H1 (cell line): Measurements from ENCODE around the gene KIAA1671. TPM values are rescaled to one million over a fixed set of nuclear protein-coding genes. Genes with fewer than 3 reads are reported as not detected.

ENCODE experiments used
- CTCF ChIA-PET: fragments of 300-600 bp; sonication (Branson Sonifier 250); formaldehyde crosslinking; loops from one replicate; lab custom pipeline; 2021; ENCODE audit not compliant: partially characterized antibody; lab: Charles Lee
- POLR2A ChIA-PET: fragments of 300-600 bp; sonication (Branson Sonifier 250); formaldehyde crosslinking; loops from one replicate; lab custom pipeline; 2021; ENCODE audit warnings: inconsistent platforms; ENCODE audit not compliant: partially characterized antibody; lab: Charles Lee
- DNase-seq, 2 experiments: peaks; one replicate each; pipeline versions ENCODE4 v3.0.0 to v3.0.0-alpha.2; 2010 to 2022; ENCODE audit warnings: low spot score in 2 of 2, low read depth in 1 of 2, mixed read lengths in 1 of 2
- FAIRE-seq: peaks from 2 replicates; lab custom pipeline; 2011; peaks lifted over from hg19 to GRCh38; lab: Jason Lieb, UNC
- H2AFZ ChIP-seq: 2 replicates; pipeline ENCODE4 v1.8.1; 2012; ENCODE audit warnings: low read length, inconsistent platforms
- H2AK5ac ChIP-seq: 2 replicates; pipeline ENCODE4 v1.6.1; 2013; ENCODE audit warnings: low read depth, low read length
- H2BK120ac ChIP-seq: replicated peaks from 2 replicates; pipeline ENCODE3; 2013; ENCODE audit warnings: low read depth, low read length, inconsistent platforms
- H2BK12ac ChIP-seq: 2 replicates; pipeline ENCODE4 v1.6.1; 2013; ENCODE audit warnings: low read depth, low read length
- H2BK15ac ChIP-seq: 2 replicates; pipeline ENCODE4 v1.6.1; 2013; ENCODE audit warnings: low read length
- H2BK20ac ChIP-seq: 2 replicates; pipeline ENCODE4 v1.6.1; 2013; ENCODE audit warnings: low read length
- H2BK5ac ChIP-seq: 2 replicates; pipeline ENCODE4 v1.6.1; 2013; ENCODE audit warnings: low read depth, low read length
- H3K14ac ChIP-seq: 2 replicates; pipeline ENCODE4 v1.6.1; 2013; ENCODE audit warnings: inconsistent platforms; ENCODE audit not compliant: insufficient read length
- H3K18ac ChIP-seq: 2 replicates; pipeline ENCODE4 v1.6.1; 2013; ENCODE audit warnings: low read length; ENCODE audit errors: extremely low read depth
- H3K23ac ChIP-seq: 2 replicates; pipeline ENCODE4 v1.6.1; 2013; ENCODE audit warnings: inconsistent platforms; ENCODE audit not compliant: insufficient read length
- H3K23me2 ChIP-seq: 2 replicates; pipeline ENCODE4 v1.6.1; 2013; ENCODE audit warnings: low read depth, low read length
- H3K27ac ChIP-seq: 2 replicates; pipeline ENCODE4 v1.6.1; 2011; ENCODE audit warnings: low read depth, low read length, inconsistent platforms
- H3K27me3 ChIP-seq, 4 experiments: replicated peaks in 1 of 4; 1 replicate in 1 of 4; 2 replicates in 3 of 4; pipeline versions ENCODE4 v1.6.1 to v1.8.1; 2011 to 2013; ENCODE audit warnings: low read length in 3 of 4, mild to moderate bottlenecking in 3 of 4, inconsistent platforms in 2 of 4, mixed read lengths in 2 of 4, moderate library complexity in 1 of 4; ENCODE audit not compliant: control insufficient read depth in 3 of 4, insufficient read depth in 3 of 4; ENCODE audit errors: extremely low read depth in 1 of 4
- H3K36me3 ChIP-seq, 4 experiments: 2 replicates each; pipeline versions ENCODE4 v1.6.1 to v1.8.1; 2011 to 2013; ENCODE audit warnings: mild to moderate bottlenecking in 4 of 4, low read length in 3 of 4, moderate library complexity in 2 of 4, control low read depth in 1 of 4, inconsistent platforms in 1 of 4; ENCODE audit not compliant: insufficient read depth in 4 of 4, control insufficient read depth in 2 of 4
- H3K4ac ChIP-seq: replicated peaks from 2 replicates; pipeline ENCODE3; 2013; ENCODE audit warnings: low read length, low read depth, mixed read lengths, inconsistent platforms; ENCODE audit not compliant: insufficient read length
- H3K4me1 ChIP-seq, 4 experiments: replicated peaks in 1 of 4; 1 replicate in 1 of 4; 2 replicates in 3 of 4; pipeline versions ENCODE4 v1.6.1 to v1.8.1; 2011 to 2013; ENCODE audit warnings: low read length in 3 of 4, inconsistent platforms in 2 of 4, mixed read lengths in 1 of 4; ENCODE audit not compliant: insufficient read depth in 4 of 4, control insufficient read depth in 3 of 4
- H3K4me2 ChIP-seq, 2 experiments: 2 replicates each; pipeline versions ENCODE4 v1.6.1 to v1.8.1; 2011 to 2013; ENCODE audit warnings: low read depth in 2 of 2, low read length in 2 of 2, control low read depth in 1 of 2, inconsistent platforms in 1 of 2, mild to moderate bottlenecking in 1 of 2; ENCODE audit not compliant: insufficient read depth in 1 of 2
- H3K4me3 ChIP-seq, 4 experiments: fragments of 200-600, 300-600 bp in 1 of 4; sonication (generic), shearing (Covaris generic), sonication (Bioruptor Twin) in 1 of 4; 2 replicates each; pipeline versions ENCODE4 v1.5.1 to v1.8.1; 2011 to 2016; ENCODE audit warnings: low read length in 4 of 4, low read depth in 3 of 4, control low read depth in 2 of 4, inconsistent platforms in 2 of 4, mild to moderate bottlenecking in 2 of 4, mixed read lengths in 1 of 4, moderate library complexity in 1 of 4; ENCODE audit not compliant: insufficient read depth in 2 of 4; ENCODE audit errors: extremely low read depth in 1 of 4
- H3K56ac ChIP-seq: replicated peaks from 2 replicates; pipeline ENCODE3; 2013; ENCODE audit warnings: low read depth, mild to moderate bottlenecking, mixed read lengths, low read length, inconsistent platforms; ENCODE audit not compliant: insufficient read length
- H3K79me1 ChIP-seq: 2 replicates; pipeline ENCODE4 v1.6.1; 2013; ENCODE audit warnings: low read depth, low read length, control low read depth
- H3K79me2 ChIP-seq, 2 experiments: 2 replicates each; pipeline versions ENCODE4 v1.6.1 to v1.8.1; 2012 to 2013; ENCODE audit warnings: low read length in 2 of 2, mild to moderate bottlenecking in 2 of 2, inconsistent platforms in 1 of 2; ENCODE audit not compliant: insufficient read depth in 2 of 2, control insufficient read depth in 1 of 2
- H3K9ac ChIP-seq, 4 experiments: replicated peaks in 1 of 4; 1 replicate in 1 of 4; 2 replicates in 3 of 4; pipeline versions ENCODE4 v1.6.1 to v1.8.1; 2011 to 2013; ENCODE audit warnings: low read depth in 3 of 4, low read length in 3 of 4, control low read depth in 2 of 4, mild to moderate bottlenecking in 2 of 4, moderate library complexity in 2 of 4, inconsistent platforms in 1 of 4; ENCODE audit errors: extremely low read depth in 1 of 4
- H3K9me3 ChIP-seq, 2 experiments: 2 replicates each; pipeline versions ENCODE4 v1.6.1 to v1.8.1; 2012 to 2013; ENCODE audit warnings: mild to moderate bottlenecking in 2 of 2, moderate library complexity in 2 of 2, control low read depth in 1 of 2, inconsistent platforms in 1 of 2, low read depth in 1 of 2, low read length in 1 of 2, mixed read lengths in 1 of 2; ENCODE audit not compliant: insufficient read depth in 2 of 2
- H4K20me1 ChIP-seq, 2 experiments: replicated peaks in 1 of 2; 2 replicates each; pipeline versions ENCODE3 to v1.8.1; 2011 to 2013; ENCODE audit warnings: inconsistent platforms in 2 of 2, low read length in 2 of 2, mild to moderate bottlenecking in 1 of 2; ENCODE audit not compliant: insufficient read depth in 2 of 2, control insufficient read depth in 1 of 2
- H4K5ac ChIP-seq: 2 replicates; pipeline ENCODE4 v1.6.1; 2013; ENCODE audit warnings: low read length, low read depth, mixed read lengths, inconsistent platforms; ENCODE audit not compliant: insufficient read length
- H4K8ac ChIP-seq: 2 replicates; pipeline ENCODE4 v1.8.0; 2013; ENCODE audit warnings: mild to moderate bottlenecking, moderate library complexity, low read length, inconsistent platforms; ENCODE audit not compliant: insufficient read depth; ENCODE audit errors: extremely low read depth
- H4K91ac ChIP-seq: replicated peaks from 2 replicates; pipeline ENCODE3; 2013; ENCODE audit warnings: low read length, mixed read lengths, inconsistent platforms; ENCODE audit not compliant: insufficient read length
- CBX8 ChIP-seq: fragments of 300-800, 300-1000 bp; sonication (generic); IDR thresholded peaks from 2 replicates; pipeline ENCODE4 v1.7.1; 2016; ENCODE audit warnings: low read depth, low read length, borderline replicate concordance
- KDM1A ChIP-seq: fragments of 200-600, 300-600 bp; sonication (generic); IDR thresholded peaks from 2 replicates; pipeline ENCODE4 v1.7.1; 2016; ENCODE audit warnings: mild to moderate bottlenecking, low read length, borderline replicate concordance
- RNF2 ChIP-seq: fragments of 200-900, 300-1000 bp; sonication (generic); IDR thresholded peaks from 2 replicates; pipeline ENCODE4 v1.7.1; 2016; ENCODE audit warnings: borderline replicate concordance, low read depth, mild to moderate bottlenecking, antibody characterized with exemption, low read length; ENCODE audit not compliant: poor library complexity, severe bottlenecking; ENCODE audit errors: missing control alignments
- WGBS, 2 experiments: shearing (Covaris generic) in 1 of 2; methylation state at CpG; one replicate each; pipeline versions ENCODE4 v1.1.6 to v1.1.7; 2013 to 2015; ENCODE audit warnings: low lambda C conversion rate in 2 of 2, mixed read lengths in 2 of 2, inconsistent platforms in 1 of 2, low coverage in 1 of 2, missing lambda C conversion rate in 1 of 2; ENCODE audit not compliant: insufficient replicate concordance in 2 of 2, insufficient coverage in 1 of 2, insufficient read length in 1 of 2; ENCODE audit errors: extremely low coverage in 1 of 2, missing lambda C conversion rate in 1 of 2; 5-methylcytosine and 5-hydroxymethylcytosine counted together
- polyA plus RNA-seq, 7 experiments: library from polyadenylated mRNA; depleted of rRNA in 3 of 7; stranded (reverse) in 5 of 7; unstranded in 2 of 7; fragments of >200 nt in 5 of 7; fragments of 200-250 nt in 2 of 7; gene quantifications; 1 replicate in 5 of 7; 2 replicates in 1 of 7; 4 replicates in 1 of 7; pipeline versions ENCODE4 v1.2.1 to v1.2.3, GENCODE V29; 2011 to 2013; ENCODE audit warnings: missing spikeins in 2 of 7, mixed read lengths in 2 of 7
- total RNA-seq: library from RNA; stranded (reverse); fragmentation: NEBNext Ultra II Directional; extraction: Animal tissue kit (Norgen Biotek cat#: 25700); gene quantifications from 2 replicates; pipeline ENCODE4 v1.2.1, GENCODE V29; 2021

Gene KIAA1671
- total and polyA plus RNA-seq, 2 of the 8 experiments (the other 6 are each of a cell fraction or from before 2014, with no cell fraction given) = 6.4 to 23.9 TPM

GRCh38 chr22:25126510-25126909, 174.0 kb downstream of the KIAA1671 start:
- Histone ChIP-seq H3K4me1 (peaks cover 0 to 11% (median 8%) of the 10 kb centered on the region in 4 experiments; a peak in 6 of 7 replicates), H3K79me1 (peaks cover 2% of the 10 kb centered on the region; the same call in 1 of the 2 replicates), H3K4ac (no peak overlapping the region), H2BK12ac (no peak overlapping the region), H2AK5ac (no peak overlapping the region), H2BK120ac (no peak overlapping the region), H3K79me2 (no peaks in the 10 kb centered on the region; a peak in 1 of 4 replicates), H3K36me3 (peaks cover 0 to 3% (median 0%) of the 10 kb centered on the region in 4 experiments; a peak in 1 of 8 replicates), H3K14ac (no peak overlapping the region), H3K18ac (no peak overlapping the region), H4K5ac (no peak overlapping the region), H4K91ac (no peak overlapping the region), H3K4me2 (no peak overlapping the region), H2BK20ac (no peak overlapping the region), H2BK5ac (no peak overlapping the region), H3K56ac (no peak overlapping the region), H3K9ac (no peak overlapping the region), H3K4me3 (no peak overlapping the region), H4K20me1 (peaks cover 3 to 10% of the 10 kb centered on the region in 2 experiments), H2BK15ac (no peak overlapping the region), H2AFZ (no peak overlapping the region), H3K27ac (no peak overlapping the region), H3K9me3 (no peaks in the 10 kb centered on the region; a peak in 1 of 4 replicates), H3K27me3 (no peaks in the 10 kb centered on the region; a peak in 1 of 7 replicates), H3K23me2 (no peaks in the 10 kb centered on the region), H3K23ac (no peak overlapping the region), H4K8ac (no peak overlapping the region)
- FAIRE-seq (no peak), DNase-seq (no peak)
- POLR2A ChIA-PET = no interaction called here
- CTCF ChIA-PET = interaction anchor here (0.9 to 1.5 kb wide), 7 partner anchors 12 to 99 kb away, joined by 3 to 6 read pairs (median 3); no protein-coding TSS in a partner anchor
- WGBS, 2 experiments = 81% methylated on average over 1 of the region's 1 CpG; no CpG with 5 or more reads in 1 of the 2 experiments
- TF ChIP-seq CBX8 (no peak), KDM1A (0 out of 2 replicates have a peak, but pooled peaks have one; percentile 50), RNF2 (no peak)
